ENCODE data around the gene ITFG1. TPM values are rescaled to one million over a fixed set of nuclear protein-coding genes. Genes with fewer than 3 reads are reported as not detected.

Gene ITFG1
- total and polyA plus RNA-seq, 9 of the 15 experiments (the other 6 are each of a cell fraction or from before 2014, with no cell fraction given) = 17.1 to 83.5 (median 35.8) TPM

GRCh38 chr16:47141773-47142485, 318.9 kb downstream of the ITFG1 start (continued):
- no peak for TF ChIP-seq ZNF592 (IDR thresholded peaks at IDR 0.05)
- TF ChIP-seq STAT6 (CRISPR knock-in tag; IDR thresholded peaks at IDR 0.05) = no peak
- no peak for TF ChIP-seq ZBTB26 (CRISPR knock-in tag; IDR thresholded peaks at IDR 0.05)
- TF ChIP-seq CREM (IDR thresholded peaks at IDR 0.05; ENCODE audit: low read depth) = peak; percentile 79
- TF ChIP-seq CTCF (IDR thresholded peaks at IDR 0.05 in 2 of 3, conservative IDR thresholded peaks at IDR 0.05 in 1 of 3; ENCODE audit: insufficient read depth in 2 of 3, low read depth in 1 of 3, low read length in 3 of 3) = peak; percentile 98
- no peak for TF ChIP-seq ZNF644 (tag; IDR thresholded peaks at IDR 0.05; ENCODE audit: low read depth)
- no peak for TF ChIP-seq SIX5 (IDR thresholded peaks at IDR 0.05; ENCODE audit: borderline replicate concordance in 1 of 2, insufficient read depth in 1 of 2, low read depth in 1 of 2, low read length in 2 of 2)
- peak; percentile 58; the same call in 1 of the 2 replicates for TF ChIP-seq DPF2 (IDR thresholded peaks at IDR 0.05)
- peak; percentile 58; the same call in 1 of the 2 replicates for TF ChIP-seq KLF16 (IDR thresholded peaks at IDR 0.05)
- TF ChIP-seq STAG1 (CRISPR knock-in tag; IDR thresholded peaks at IDR 0.05; ENCODE audit: borderline replicate concordance) = peak; percentile 96
- peak; percentile 54 for TF ChIP-seq DEAF1 (CRISPR knock-in tag; IDR thresholded peaks at IDR 0.05)
- TF ChIP-seq BCOR (IDR thresholded peaks at IDR 0.05) = 0 out of 2 replicates have a peak, but pooled peaks have one; percentile 36
- TF ChIP-seq TEAD4 (IDR thresholded peaks at IDR 0.05; ENCODE audit: low read length) = 0 out of 2 replicates have a peak, but pooled peaks have one; percentile 26
- TF ChIP-seq TEAD4 (CRISPR knock-in tag; IDR thresholded peaks at IDR 0.05; ENCODE audit: borderline replicate concordance) = no peak
- no peak for TF ChIP-seq CBX1 (IDR thresholded peaks at IDR 0.05; ENCODE audit: low read depth)
- peak in 1 of 2 experiments; percentile 27; a peak in 1 of 4 replicates for TF ChIP-seq NRF1 (conservative IDR thresholded peaks at IDR 0.05 in 1 of 2, IDR thresholded peaks at IDR 0.05 in 1 of 2)
